Gastroesophageal sphincter (tissue), 3 donors: ENCODE data around the gene TBKBP1.

Experiments used
- CTCF ChIP-seq, 4 experiments: fragments of 200-600 bp in 2 of 4; fragments of 450-650 bp in 2 of 4; sonication (generic) in 1 of 4; IDR thresholded peaks; one replicate each; pipeline ENCODE4 v1.5.1; 2017 to 2019; ENCODE audit warnings: antibody characterized with exemption in 4 of 4, mild to moderate bottlenecking in 2 of 4, moderate library complexity in 2 of 4
- EP300 ChIP-seq: sonication (generic); formaldehyde crosslinking; IDR thresholded peaks from one replicate; pipeline ENCODE4 v1.6.1; 2017; ENCODE audit warnings: antibody characterized with exemption, mild to moderate bottlenecking
- POLR2A ChIP-seq, 2 donors: fragments of 450-650 bp; IDR thresholded peaks; one replicate each; pipeline ENCODE4 v1.6.1; 2017; ENCODE audit warnings: antibody characterized with exemption in 2 of 2, mild to moderate bottlenecking in 2 of 2, moderate library complexity in 1 of 2

- TF ChIP-seq POLR2A (IDR thresholded peaks at IDR 0.05), result no peak
- TF ChIP-seq CTCF (IDR thresholded peaks at IDR 0.05), result peak in 3 of 4 experiments; percentile 63 to 96 (median 81)
- no peak for TF ChIP-seq EP300
Measured at GRCh38 chr17:47698749-47699535, 5.0 kb downstream of the TBKBP1 start.
